Stimulated activated CD4-positive, alpha-beta T cell treated with anti-CD3 and anti-CD28 coated beads, Interleukin-4, amount 100 ng/mL, for 24 hours (primary cell): ENCODE data around the gene CFAP410.

Experiments
- DNase-seq: peaks from one replicate; pipeline ENCODE4 v3.0.0-alpha.2; 2020

The CFAP410 gene

GRCh38 chr21:44329086-44329889, 9.9 kb downstream of the CFAP410 start:
- DNase-seq: no peak

- DNase-seq: no peak
Observed at GRCh38 chr21:44328242-44328895, 10.8 kb downstream of the CFAP410 start.

GRCh38 chr21:44327603-44327974, 11.6 kb downstream of the CFAP410 start:
- no peak for DNase-seq

GRCh38 chr21:44326716-44327602, 12.2 kb downstream of the CFAP410 start:
- no peak for DNase-seq

- DNase-seq: no peak
Observed at GRCh38 chr21:44326272-44326647, 12.9 kb downstream of the CFAP410 start.

- DNase-seq: no peak
Observed at GRCh38 chr21:44325386-44326271, 13.6 kb downstream of the CFAP410 start.

GRCh38 chr21:44324854-44325107, 14.4 kb downstream of the CFAP410 start:
- DNase-seq: no peak

GRCh38 chr21:44324106-44324853, 14.9 kb downstream of the CFAP410 start:
- no peak for DNase-seq

GRCh38 chr21:44323591-44323990, 15.6 kb downstream of the CFAP410 start:
- DNase-seq: no peak

- DNase-seq: no peak
Observed at GRCh38 chr21:44322621-44323325, 16.4 kb downstream of the CFAP410 start.

GRCh38 chr21:44321846-44322450, 17.2 kb downstream of the CFAP410 start:
- no peak for DNase-seq

GRCh38 chr21:44320847-44321246, 18.3 kb downstream of the CFAP410 start:
- no peak for DNase-seq

- no peak for DNase-seq
Observed at GRCh38 chr21:44319407-44320065, 19.7 kb downstream of the CFAP410 start.

- no peak for DNase-seq
Observed at GRCh38 chr21:44318489-44319285, 20.5 kb downstream of the CFAP410 start.

- no peak for DNase-seq
Observed at GRCh38 chr21:44317871-44318270, 21.3 kb downstream of the CFAP410 start.

GRCh38 chr21:44317241-44317782, 21.9 kb downstream of the CFAP410 start:
- no peak for DNase-seq

GRCh38 chr21:44316277-44316900, 22.8 kb downstream of the CFAP410 start:
- DNase-seq: no peak

GRCh38 chr21:44315691-44316203, 23.4 kb downstream of the CFAP410 start:
- DNase-seq: no peak
